Smooth muscle cell (in vitro differentiated cells): Measurements from ENCODE around the gene ANGEL2. TPM values are rescaled to one million over a fixed set of nuclear protein-coding genes. Genes with fewer than 3 reads are reported as not detected.

Experiments used
- DNase-seq: peaks from one replicate; lab custom pipeline; 2025; ENCODE audit not compliant: unreplicated experiment; lab: John Stamatoyannopoulos, UW
- H2AFZ ChIP-seq: fragments of 200-600 bp; sonication (generic); 2 replicates; pipeline ENCODE4 v1.6.0; 2016; ENCODE audit warnings: antibody characterized with exemption, low read depth, mild to moderate bottlenecking
- H3F3A ChIP-seq: fragments of 200-600 bp; sonication (generic); 2 replicates; pipeline ENCODE4 v1.6.0; 2017; ENCODE audit warnings: antibody characterized with exemption, low read depth
- H3K27ac ChIP-seq: fragments of 200-600 bp; sonication (generic); 2 replicates; pipeline ENCODE4 v1.5.1; 2016; ENCODE audit warnings: low read depth, mild to moderate bottlenecking
- H3K27me3 ChIP-seq: fragments of 200-600 bp; sonication (generic); 2 replicates; pipeline ENCODE4 v1.6.1; 2016; ENCODE audit warnings: low read depth, mild to moderate bottlenecking
- H3K36me3 ChIP-seq: fragments of 200-600 bp; sonication (generic); 2 replicates; pipeline ENCODE4 v1.5.1; 2016; ENCODE audit warnings: low read depth
- H3K4me1 ChIP-seq: fragments of 200-600 bp; sonication (generic); 2 replicates; pipeline ENCODE4 v1.5.1; 2016; ENCODE audit warnings: low read depth
- H3K4me2 ChIP-seq: fragments of 200-600 bp; sonication (generic); 2 replicates; pipeline ENCODE4 v1.6.0; 2016; ENCODE audit warnings: mild to moderate bottlenecking
- H3K4me3 ChIP-seq: fragments of 200-600 bp; sonication (generic); 2 replicates; pipeline ENCODE4 v1.5.1; 2016; ENCODE audit warnings: mild to moderate bottlenecking
- H3K79me2 ChIP-seq: fragments of 200-600 bp; sonication (generic); 2 replicates; pipeline ENCODE4 v1.6.0; 2016; ENCODE audit warnings: low read depth, mild to moderate bottlenecking
- H3K9ac ChIP-seq: fragments of 200-600 bp; sonication (generic); 2 replicates; pipeline ENCODE4 v1.6.0; 2016; ENCODE audit warnings: low read depth
- H3K9me3 ChIP-seq: fragments of 200-600 bp; sonication (generic); replicated peaks from 2 replicates; pipeline ENCODE4 v1.5.1; 2016; ENCODE audit warnings: low read depth
- H4K20me1 ChIP-seq: fragments of 200-600 bp; sonication (generic); 2 replicates; pipeline ENCODE4 v1.6.0; 2016; ENCODE audit warnings: low read depth
- CTCF ChIP-seq: fragments of 200-600 bp; sonication (generic); IDR thresholded peaks from 2 replicates; pipeline ENCODE4 v1.5.1; 2017; ENCODE audit warnings: borderline replicate concordance, mild to moderate bottlenecking, antibody characterized with exemption; ENCODE audit not compliant: insufficient read depth, poor library complexity, severe bottlenecking
- WGBS: methylation state at CpG from one replicate; pipeline ENCODE4 v1.1.7; 2016; ENCODE audit warnings: low lambda C conversion rate; 5-methylcytosine and 5-hydroxymethylcytosine counted together
- polyA plus RNA-seq: library from polyadenylated mRNA; unstranded; fragments of >200 nt; fragmentation: Nextera tagmentation; extraction: Ambion mirVana; gene quantifications from 2 replicates; pipeline ENCODE4 v1.2.1, GENCODE V29; 2016
- total RNA-seq: library from RNA; depleted of rRNA; stranded (reverse); fragments of >200 nt; gene quantifications from 2 replicates; pipeline ENCODE4 v1.2.3, GENCODE V29; 2014

Gene ANGEL2
- total and polyA plus RNA-seq, 2 experiments from 2014 or later: 13.1 to 29.7 TPM

- WGBS: 91% methylated on average over 14 of the region's 14 CpGs
- no peak overlapping the region for H3K27ac ChIP-seq
Measured at GRCh38 chr1:212979340-212980122, 36.1 kb downstream of the ANGEL2 start.

GRCh38 chr1:212977781-212978645, 37.7 kb downstream of the ANGEL2 start:
- Histone ChIP-seq H3K4me3 (no peak overlapping the region), H3K27me3 (no peaks in the 10 kb centered on the region), H3K4me1 (peaks cover 9% of the 10 kb centered on the region), H3F3A (no peaks in the 10 kb centered on the region), H3K4me2 (no peak overlapping the region), H2AFZ (no peak overlapping the region), H3K79me2 (no peaks in the 10 kb centered on the region), H3K9me3 (no peaks in the 10 kb centered on the region), H3K27ac (no peak overlapping the region), H4K20me1 (no peaks in the 10 kb centered on the region), H3K9ac (no peak overlapping the region), H3K36me3 (no peaks in the 10 kb centered on the region)
- DNase-seq: no peak
- WGBS: 92% methylated on average over 16 of the region's 16 CpGs
- TF ChIP-seq CTCF: no peak

More at GRCh38 chr1:212979340-212980122, 36.1 kb downstream of the ANGEL2 start:
- H3K9me3 ChIP-seq: no peaks in the 10 kb centered on the region
- H3F3A ChIP-seq: no peaks in the 10 kb centered on the region
- H3K27me3 ChIP-seq: no peaks in the 10 kb centered on the region
- H3K4me3 ChIP-seq: no peak overlapping the region
- no peak overlapping the region for H2AFZ ChIP-seq
- TF ChIP-seq CTCF: no peak
- peaks cover 9% of the 10 kb centered on the region for H3K4me1 ChIP-seq
- no peak overlapping the region for H3K9ac ChIP-seq
- no peak for DNase-seq
- H4K20me1 ChIP-seq: no peaks in the 10 kb centered on the region
- H3K79me2 ChIP-seq: no peaks in the 10 kb centered on the region
- H3K36me3 ChIP-seq: no peaks in the 10 kb centered on the region
- H3K4me2 ChIP-seq: no peak overlapping the region

GRCh38 chr1:212976586-212976985, 39.1 kb downstream of the ANGEL2 start:
- Histone ChIP-seq H3K4me1 (peaks cover 9% of the 10 kb centered on the region), H3K36me3 (no peaks in the 10 kb centered on the region), H3K9ac (no peak overlapping the region), H3K27me3 (no peaks in the 10 kb centered on the region), H2AFZ (no peak overlapping the region), H3F3A (no peaks in the 10 kb centered on the region), H3K9me3 (no peaks in the 10 kb centered on the region), H3K79me2 (no peaks in the 10 kb centered on the region), H3K4me2 (no peak overlapping the region), H4K20me1 (no peaks in the 10 kb centered on the region), H3K27ac (no peak overlapping the region), H3K4me3 (no peak overlapping the region)
- TF ChIP-seq CTCF: no peak
- WGBS: 95% methylated on average over 9 of the region's 9 CpGs
- DNase-seq: no peak
